CD4-positive, alpha-beta T cell treated with Interleukin-17A for 1 hour (primary cell): ENCODE data around the gene VEZF1.

ENCODE experiments used
- DNase-seq: peaks from one replicate; pipeline ENCODE4 v3.0.0-alpha.2; 2020

Gene VEZF1

DNA sequence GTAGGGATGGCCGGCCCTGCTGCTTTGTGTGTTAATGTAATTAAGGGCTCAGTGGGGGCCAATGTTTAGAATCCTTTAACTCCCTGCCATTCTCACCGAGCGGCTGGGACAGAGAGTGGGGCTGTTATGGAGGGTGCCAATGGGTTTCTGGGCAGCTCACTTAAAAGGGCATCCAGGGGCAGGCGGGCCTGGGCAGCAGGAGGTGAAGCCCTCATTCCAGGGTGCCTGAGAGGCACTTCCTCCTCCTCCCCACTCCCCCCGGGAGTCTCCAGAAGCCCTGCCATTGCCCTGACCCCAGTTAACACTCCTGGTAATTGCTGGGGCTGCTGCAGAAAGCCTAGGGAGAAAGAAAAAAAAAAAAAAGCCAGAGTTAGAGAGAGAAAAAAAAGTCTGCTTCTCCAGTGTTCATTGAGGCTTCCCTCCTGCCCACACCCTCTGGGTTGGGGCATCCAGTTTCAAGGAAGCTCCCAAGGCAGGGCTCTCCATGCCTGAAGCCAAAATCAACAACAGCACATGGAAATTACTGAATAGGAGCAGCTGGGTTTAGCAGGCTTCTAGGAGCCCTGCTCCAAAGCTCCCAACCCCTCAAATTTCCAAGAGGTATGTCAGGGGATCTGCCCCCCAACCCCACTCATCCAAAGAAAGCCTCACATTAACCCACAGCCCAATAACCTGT is 60.9 kb downstream of the VEZF1 start:
- no peak for DNase-seq

DNA sequence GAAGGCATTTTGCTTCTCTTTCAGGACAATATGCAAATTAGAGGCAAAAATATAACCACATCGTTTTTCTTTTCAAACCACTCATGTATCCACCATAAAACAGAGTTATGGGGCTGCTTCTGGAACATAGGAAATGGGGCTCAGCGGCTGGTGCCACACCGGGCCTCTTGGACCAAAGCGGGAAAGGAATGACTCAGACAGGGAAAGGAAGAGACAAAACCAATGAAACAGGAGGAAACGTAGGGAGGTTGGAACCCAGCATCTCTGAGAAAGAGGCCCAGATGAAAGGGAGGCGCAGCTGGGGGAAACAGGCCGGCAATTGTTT is 61.4 kb downstream of the VEZF1 start:
- DNase-seq, result no peak

GRCh38 chr17:57925361-57925990 is 62.6 kb downstream of the VEZF1 start:
- no peak for DNase-seq

DNA sequence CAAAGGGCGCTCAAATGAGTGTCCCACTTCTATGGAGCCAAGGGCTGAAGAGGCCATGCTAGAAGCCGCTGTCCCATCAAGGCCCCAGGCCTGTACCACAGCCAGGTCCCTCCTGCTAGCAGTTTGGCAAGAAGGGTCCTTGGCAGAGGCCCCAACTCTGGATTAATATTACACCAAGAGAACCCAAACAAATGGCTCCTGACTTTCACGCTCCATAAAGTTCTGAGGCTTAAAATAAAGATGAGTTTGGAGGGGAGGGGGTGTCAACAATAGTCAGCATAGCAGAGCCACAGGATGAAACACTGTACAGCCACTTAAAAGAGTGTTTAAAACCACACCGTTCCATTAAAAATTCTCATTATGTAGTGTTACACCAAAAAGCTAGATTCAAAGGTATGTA is 63.4 kb downstream of the VEZF1 start:
- no peak for DNase-seq
